Astrocyte (in vitro differentiated cells and primary cell): Measurements from ENCODE around the gene SGSM1. TPM values are rescaled to one million over a fixed set of nuclear protein-coding genes. Genes with fewer than 3 reads are reported as not detected.
"Not testable (repeated sequence)": the region's sequence is repeated elsewhere in the genome, so short reads cannot be mapped to it uniquely, and the experiment has no call there.

Source experiments
- DNase-seq: peaks from one replicate; pipeline ENCODE4 v3.0.0-alpha.2; 2010; ENCODE audit warnings: low read depth
- FAIRE-seq: peaks from 2 replicates; lab custom pipeline; 2011; peaks lifted over from hg19 to GRCh38; lab: Jason Lieb, UNC
- H2AFZ ChIP-seq: 2 replicates; pipeline ENCODE4 v1.6.0; 2012; ENCODE audit warnings: low read depth, low read length, inconsistent platforms
- H3K27ac ChIP-seq: 2 replicates; pipeline ENCODE4 v1.5.1; 2011; ENCODE audit warnings: low read depth, low read length, inconsistent platforms
- H3K27me3 ChIP-seq: 2 replicates; pipeline ENCODE4 v1.6.0; 2011; ENCODE audit warnings: low read length, inconsistent platforms; ENCODE audit not compliant: insufficient read depth
- H3K36me3 ChIP-seq: 2 replicates; pipeline ENCODE4 v1.5.1; 2011; ENCODE audit warnings: low read length, inconsistent platforms; ENCODE audit not compliant: insufficient read depth
- H3K4me1 ChIP-seq: 2 replicates; pipeline ENCODE4 v1.5.1; 2011; ENCODE audit warnings: low read length, inconsistent platforms; ENCODE audit not compliant: insufficient read depth
- H3K4me2 ChIP-seq: 2 replicates; pipeline ENCODE4 v1.6.0; 2012; ENCODE audit warnings: low read length, inconsistent platforms
- H3K4me3 ChIP-seq: 2 replicates; pipeline ENCODE4 v1.5.1; 2011; ENCODE audit warnings: low read depth, mild to moderate bottlenecking, low read length, inconsistent platforms; ENCODE audit not compliant: insufficient read depth
- H3K79me2 ChIP-seq: 2 replicates; pipeline ENCODE4 v1.6.0; 2012; ENCODE audit warnings: mild to moderate bottlenecking, low read length, inconsistent platforms; ENCODE audit not compliant: insufficient read depth
- H3K9ac ChIP-seq: 2 replicates; pipeline ENCODE4 v1.6.0; 2012; ENCODE audit warnings: mild to moderate bottlenecking, low read length, inconsistent platforms
- H3K9me3 ChIP-seq: 2 replicates; pipeline ENCODE4 v1.5.1; 2012; ENCODE audit warnings: low read depth, mild to moderate bottlenecking, low read length, inconsistent platforms; ENCODE audit not compliant: insufficient read depth
- H4K20me1 ChIP-seq: 2 replicates; pipeline ENCODE4 v1.6.0; 2012; ENCODE audit warnings: low read length, inconsistent platforms; ENCODE audit not compliant: insufficient read depth
- H3K27ac Mint-ChIP-seq: one replicate; pipeline ENCODE4 v1.8.0; 2021; ENCODE audit warnings: mild to moderate bottlenecking, mixed read lengths; ENCODE audit not compliant: unreplicated experiment
- H3K27me3 Mint-ChIP-seq: one replicate; pipeline ENCODE4 v1.8.0; 2021; ENCODE audit warnings: low read depth, mixed read lengths; ENCODE audit not compliant: unreplicated experiment
- H3K36me3 Mint-ChIP-seq: one replicate; pipeline ENCODE4 v1.8.0; 2021; ENCODE audit warnings: low read depth, mixed read lengths; ENCODE audit not compliant: unreplicated experiment
- H3K4me1 Mint-ChIP-seq: one replicate; pipeline ENCODE4 v1.8.0; 2021; ENCODE audit warnings: low read depth, mixed read lengths; ENCODE audit not compliant: unreplicated experiment
- H3K4me3 Mint-ChIP-seq: one replicate; pipeline ENCODE4 v1.8.0; 2021; ENCODE audit warnings: mild to moderate bottlenecking, moderate library complexity, mixed read lengths; ENCODE audit not compliant: unreplicated experiment
- H3K9me3 Mint-ChIP-seq: one replicate; pipeline ENCODE4 v1.8.0; 2021; ENCODE audit warnings: mild to moderate bottlenecking, mixed read lengths; ENCODE audit not compliant: unreplicated experiment
- CTCF ChIP-seq: IDR thresholded peaks from 2 replicates; pipeline ENCODE4 v1.5.1; 2011; ENCODE audit warnings: low read depth, mild to moderate bottlenecking, inconsistent platforms, low read length, moderate library complexity; ENCODE audit not compliant: insufficient read depth
- EZH2 ChIP-seq: IDR thresholded peaks from 2 replicates; pipeline ENCODE4 v1.6.1; 2012; ENCODE audit warnings: mild to moderate bottlenecking, low read length, inconsistent platforms; ENCODE audit not compliant: insufficient read depth
- total RNA-seq: library from RNA; stranded (reverse); gene quantifications from 2 replicates; pipeline ENCODE4 v1.2.1, GENCODE V29; 2021

The SGSM1 gene
- total RNA-seq, 1 donor from 2014 or later = 0.05 TPM

GRCh38 chr22:24833881-24834495, 28.0 kb downstream of the SGSM1 start:
- no peak for TF ChIP-seq EZH2
- TF ChIP-seq CTCF = no peak
- H3K4me2 ChIP-seq = no peak overlapping the region
- no peak overlapping the region for H3K4me3 Mint-ChIP-seq

GRCh38 chr22:24834845-24835570, 29.0 kb downstream of the SGSM1 start:
- H4K20me1 ChIP-seq = no peaks in the 10 kb centered on the region
- Mint-ChIP-seq H3K27ac (no peak overlapping the region), H3K4me3 (no peak overlapping the region), H3K27me3 (peaks cover 26% of the 10 kb centered on the region), H3K9me3 (peaks cover 3% of the 10 kb centered on the region), H3K4me1 (no peaks in the 10 kb centered on the region), H3K36me3 (no peaks in the 10 kb centered on the region)
- no peaks in the 10 kb centered on the region for H3K9me3 ChIP-seq
- no peak overlapping the region for H3K4me2 ChIP-seq
- FAIRE-seq (no peak), DNase-seq (no peak)
- H3K79me2 ChIP-seq = no peaks in the 10 kb centered on the region
- H3K4me3 ChIP-seq = no peak overlapping the region
- H3K4me1 ChIP-seq = no peaks in the 10 kb centered on the region
- H3K27ac ChIP-seq = no peak overlapping the region
- H3K36me3 ChIP-seq = no peaks in the 10 kb centered on the region
- no peak overlapping the region for H3K9ac ChIP-seq
- no peak overlapping the region for H2AFZ ChIP-seq
- peaks cover 5% of the 10 kb centered on the region for H3K27me3 ChIP-seq
- TF ChIP-seq EZH2 = no peak
- no peak for TF ChIP-seq CTCF

More at GRCh38 chr22:24833881-24834495, 28.0 kb downstream of the SGSM1 start:
- Histone ChIP-seq H3K27ac (no peak overlapping the region), H3K36me3 (no peaks in the 10 kb centered on the region), H3K4me3 (no peak overlapping the region), H2AFZ (no peak overlapping the region), H3K9ac (no peak overlapping the region), H3K9me3 (no peaks in the 10 kb centered on the region), H3K27me3 (peaks cover 5% of the 10 kb centered on the region), H4K20me1 (no peaks in the 10 kb centered on the region), H3K79me2 (no peaks in the 10 kb centered on the region), H3K4me1 (no peaks in the 10 kb centered on the region)
- Mint-ChIP-seq H3K4me1 (no peaks in the 10 kb centered on the region), H3K36me3 (no peaks in the 10 kb centered on the region), H3K27me3 (peaks cover 35% of the 10 kb centered on the region), H3K9me3 (peaks cover 3% of the 10 kb centered on the region), H3K27ac (no peak overlapping the region)
- FAIRE-seq (no peak), DNase-seq (no peak)

- Mint-ChIP-seq H3K27me3 (peaks cover 15% of the 10 kb centered on the region), H3K27ac (no peak overlapping the region), H3K4me1 (no peaks in the 10 kb centered on the region), H3K36me3 (no peaks in the 10 kb centered on the region), H3K9me3 (peaks cover 3% of the 10 kb centered on the region), H3K4me3 (no peak overlapping the region)
- DNase-seq (no peak), FAIRE-seq (no peak)
- Histone ChIP-seq H4K20me1 (no peaks in the 10 kb centered on the region), H3K36me3 (no peaks in the 10 kb centered on the region), H3K9ac (no peak overlapping the region), H3K9me3 (no peaks in the 10 kb centered on the region), H3K27ac (no peak overlapping the region), H3K27me3 (peaks cover 4% of the 10 kb centered on the region), H3K4me1 (no peaks in the 10 kb centered on the region), H3K4me3 (no peak overlapping the region), H2AFZ (no peak overlapping the region), H3K4me2 (no peak overlapping the region), H3K79me2 (no peaks in the 10 kb centered on the region)
- TF ChIP-seq CTCF = no peak
- TF ChIP-seq EZH2 = no peak
Measured at GRCh38 chr22:24836282-24836681, 30.3 kb downstream of the SGSM1 start.

GRCh38 chr22:24837517-24837916, 31.5 kb downstream of the SGSM1 start:
- not testable (repeated sequence) for H3K36me3 Mint-ChIP-seq, H3K27ac Mint-ChIP-seq, H3K4me1 Mint-ChIP-seq, FAIRE-seq, H3K9me3 Mint-ChIP-seq, H3K36me3 ChIP-seq, H3K79me2 ChIP-seq, H4K20me1 ChIP-seq, H3K9ac ChIP-seq, H2AFZ ChIP-seq, H3K27ac ChIP-seq, H3K4me2 ChIP-seq, H3K9me3 ChIP-seq, H3K4me3 ChIP-seq, H3K4me1 ChIP-seq, H3K4me3 Mint-ChIP-seq, H3K27me3 Mint-ChIP-seq, DNase-seq, H3K27me3 ChIP-seq
